Occipital lobe (tissue), 2 donors: ENCODE results near the gene SUCO. TPM values are rescaled to one million over a fixed set of nuclear protein-coding genes. Genes with fewer than 3 reads are reported as not detected.
"Not testable (repeated sequence)": the region's sequence is repeated elsewhere in the genome, so short reads cannot be mapped to it uniquely, and the experiment has no call there.

Experiments used
- DNase-seq: peaks from one replicate; lab custom pipeline; 2025; lab: John Stamatoyannopoulos, UW
- total RNA-seq: library from RNA; depleted of rRNA; stranded (reverse); fragments of >200 nt; gene quantifications from one replicate; pipeline ENCODE4 v1.2.3, GENCODE V29; 2014

The SUCO gene
- total RNA-seq, 1 donor from 2014 or later: 108 TPM

DNA sequence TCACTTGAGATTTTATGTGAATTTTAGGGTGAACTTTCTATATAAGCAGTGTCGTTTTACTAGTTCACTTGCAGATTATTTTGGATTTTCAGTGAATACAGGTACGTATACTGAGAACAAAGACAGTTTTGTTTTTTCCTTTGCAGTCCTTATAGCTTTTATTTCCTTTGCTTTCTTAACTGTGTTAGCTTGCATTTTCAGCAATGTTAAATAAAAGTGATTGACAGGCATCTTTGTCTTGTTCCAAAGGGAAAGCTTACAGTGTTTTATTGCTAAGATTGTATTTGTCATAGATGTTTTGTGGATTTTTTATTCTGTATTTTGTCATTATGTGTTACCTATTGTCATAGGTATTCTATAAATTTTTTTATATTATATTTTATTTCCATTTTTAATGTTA is 72.7 kb downstream of the SUCO start:
- DNase-seq: no peak

- DNase-seq: no peak
These were observed 74.2 kb downstream of the SUCO start for GRCh38 chr1:172607145-172607544.

- DNase-seq: no peak
These were observed 75.2 kb downstream of the SUCO start for GRCh38 chr1:172608098-172608601.

DNA sequence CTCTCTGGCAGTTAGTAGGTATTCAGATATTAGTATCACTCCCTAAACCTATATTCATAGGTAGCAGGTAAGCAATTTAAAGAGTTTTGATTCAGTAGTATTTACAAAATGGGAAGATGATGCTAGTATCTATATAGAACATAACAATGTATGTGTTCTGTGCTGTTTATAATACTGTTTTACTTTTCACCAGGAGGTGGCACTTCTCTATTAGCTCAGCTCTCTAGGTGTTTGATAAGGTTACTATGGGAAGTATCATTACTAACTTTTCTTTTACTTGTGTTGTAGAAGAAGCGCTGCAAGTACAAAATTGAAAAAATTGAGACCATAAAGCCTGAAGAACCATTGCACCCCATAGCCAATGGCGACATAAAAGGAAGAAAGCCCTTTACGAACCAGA is 76.6 kb downstream of the SUCO start:
- no peak for DNase-seq

GRCh38 chr1:172612478-172612877 is 79.5 kb downstream of the SUCO start:
- no peak for DNase-seq

GRCh38 chr1:172613294-172613693 is 80.3 kb downstream of the SUCO start:
- no peak for DNase-seq

- DNase-seq: no peak
These were observed 83.2 kb downstream of the SUCO start for GRCh38 chr1:172616195-172616594.

GRCh38 chr1:172616636-172617035 is 83.7 kb downstream of the SUCO start:
- DNase-seq: no peak

DNA sequence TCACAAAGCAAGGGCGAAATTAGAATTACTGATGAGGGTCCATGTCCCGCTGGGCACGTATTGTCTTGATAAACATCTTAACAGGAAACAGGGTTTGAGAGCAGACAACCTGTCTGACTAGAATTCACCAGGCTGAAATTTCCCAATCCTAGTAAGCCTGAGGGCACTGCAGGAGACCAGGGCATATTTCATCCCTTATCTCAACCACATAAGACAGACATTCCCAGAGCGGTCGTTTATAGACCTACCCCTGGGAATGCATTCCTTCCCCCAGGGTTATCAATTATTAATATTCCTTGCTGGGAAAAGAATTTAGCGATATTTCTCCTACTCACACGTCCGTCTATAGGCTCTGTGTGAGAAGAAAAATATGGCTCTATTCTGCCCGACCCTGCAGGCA is 87.7 kb downstream of the SUCO start:
- DNase-seq: not testable (repeated sequence)

- DNase-seq: no peak
These were observed 89.6 kb downstream of the SUCO start for GRCh38 chr1:172622541-172622940.

DNA sequence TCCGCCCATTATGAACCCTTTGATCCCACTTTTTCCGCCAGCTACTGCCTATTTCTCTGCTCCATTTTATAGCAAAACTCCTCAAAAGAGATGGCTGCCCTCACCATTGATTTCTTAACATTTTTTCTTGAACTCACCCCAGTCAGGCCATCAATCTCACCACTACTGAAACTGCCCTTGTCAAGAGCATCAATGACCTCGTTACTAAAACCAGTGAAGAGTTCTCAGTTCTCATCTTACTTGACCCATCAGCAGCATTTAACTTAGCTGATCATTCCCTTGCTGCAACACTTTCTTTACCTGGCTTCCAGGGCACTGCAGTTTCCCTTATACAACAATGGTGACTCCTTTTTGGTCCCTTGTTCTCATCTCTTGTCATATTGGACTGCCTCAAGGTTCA is 90.8 kb downstream of the SUCO start:
- no peak for DNase-seq

DNA sequence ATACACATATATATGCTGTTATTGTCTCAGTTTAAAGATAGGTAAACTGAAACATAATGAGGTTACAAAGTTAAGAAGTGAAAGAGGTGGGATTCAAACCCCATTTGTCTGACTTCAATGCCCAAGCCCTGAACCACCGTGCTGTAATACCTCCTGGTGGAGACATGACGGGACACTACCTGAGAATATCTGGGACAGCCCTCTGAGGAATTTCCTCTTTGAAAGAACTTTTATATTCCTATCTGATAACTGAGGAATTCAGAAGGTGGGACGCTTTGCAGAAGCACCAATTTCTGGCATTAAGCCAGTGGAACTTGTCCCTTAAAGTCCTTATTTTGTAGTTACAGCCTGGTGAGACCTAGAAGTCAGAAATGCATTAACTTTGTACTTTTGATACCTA is 93.9 kb downstream of the SUCO start:
- no peak for DNase-seq

DNA sequence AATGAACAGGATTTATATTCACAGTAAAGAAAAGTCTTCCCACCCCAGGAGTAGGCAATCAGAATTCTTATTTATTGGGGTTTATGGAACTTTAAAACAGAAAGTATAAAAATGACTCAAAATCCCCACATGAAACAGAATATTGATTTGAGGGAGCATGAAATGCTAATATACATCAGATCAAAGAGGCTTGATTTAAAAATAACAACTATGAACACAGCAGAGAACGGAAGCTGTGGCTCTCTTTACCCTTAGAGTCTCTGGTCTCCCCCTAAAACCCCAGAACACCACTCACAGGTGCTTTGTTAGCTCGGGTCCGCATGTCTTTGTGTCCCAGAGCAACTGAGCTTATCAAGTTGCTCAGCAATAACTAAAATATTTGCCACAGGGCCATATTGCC is 94.8 kb downstream of the SUCO start:
- no peak for DNase-seq

DNA sequence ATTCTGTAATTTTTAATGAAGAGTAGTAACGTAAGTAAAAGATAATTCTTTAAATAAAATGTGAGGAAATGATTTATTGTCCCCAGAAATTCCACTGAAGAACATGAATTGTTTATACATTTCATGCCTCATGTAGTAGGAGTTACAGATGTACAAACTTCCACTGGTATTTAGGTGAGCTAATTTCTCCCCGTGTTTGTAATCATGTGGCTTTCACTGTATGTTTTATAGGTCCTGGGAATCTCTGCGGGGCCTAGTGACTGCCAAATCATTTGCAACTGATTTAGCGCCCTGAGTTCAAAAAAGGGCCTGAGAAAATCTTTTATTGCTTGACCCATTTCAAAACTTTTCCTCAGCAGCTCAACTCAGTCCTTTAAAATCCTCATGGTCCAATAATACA is 95.5 kb downstream of the SUCO start:
- no peak for DNase-seq

DNA sequence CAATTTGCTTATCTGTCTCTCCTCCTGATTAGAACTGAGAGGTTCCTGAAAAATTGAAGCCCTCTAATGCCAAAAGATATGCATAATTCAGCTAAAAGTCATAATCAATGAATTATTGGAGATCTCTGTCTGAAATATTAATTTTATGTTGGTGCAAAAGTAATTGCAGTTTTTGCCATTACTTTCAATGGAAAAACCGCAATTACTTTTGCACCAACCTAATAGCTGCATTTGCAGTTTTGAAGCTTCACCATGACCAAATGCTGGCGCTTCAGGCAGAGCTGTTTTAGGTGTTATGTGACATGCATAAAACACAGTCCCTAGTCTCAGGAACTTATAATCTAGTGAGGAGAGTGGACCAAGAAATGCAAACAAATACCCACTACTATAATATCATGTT is 96.2 kb downstream of the SUCO start:
- no peak for DNase-seq

GRCh38 chr1:172629638-172630037 is 96.7 kb downstream of the SUCO start:
- DNase-seq: no peak

DNA sequence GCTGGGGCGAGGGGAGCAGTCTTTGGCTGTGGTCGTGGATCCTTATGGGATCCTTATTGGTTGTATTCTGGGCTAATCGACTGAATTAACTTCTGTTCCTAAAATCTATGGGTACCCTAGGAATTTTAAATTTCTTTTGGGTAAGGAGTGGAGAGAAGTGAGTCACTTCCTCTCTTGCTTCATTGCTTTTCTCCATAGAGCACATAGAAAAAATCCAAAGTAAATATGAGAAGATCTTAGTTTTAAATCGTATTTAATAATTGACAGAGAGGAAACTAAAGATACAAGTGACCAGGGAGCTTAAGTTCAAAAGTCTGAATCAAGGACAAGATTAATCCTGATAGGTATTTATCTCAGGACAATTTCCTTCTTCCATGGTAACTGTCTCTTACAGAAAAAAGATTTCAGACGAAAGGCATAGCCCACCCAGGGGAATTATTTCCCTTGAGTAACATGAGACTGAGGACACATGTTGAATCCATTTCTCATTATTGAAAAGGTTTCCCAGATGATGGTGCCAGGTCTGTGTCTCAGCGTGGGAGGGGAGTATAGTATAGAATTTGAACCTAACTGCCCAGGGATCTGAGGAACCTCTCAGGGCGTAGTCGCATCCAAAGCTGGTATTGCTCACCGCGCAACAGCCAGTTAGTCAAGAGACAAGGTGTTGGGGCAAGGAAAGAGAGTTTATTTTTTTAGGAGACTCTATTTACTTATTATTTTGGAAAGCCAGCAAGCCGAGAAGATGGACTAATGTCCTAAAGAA is 97.3 kb downstream of the SUCO start:
- DNase-seq: no peak

- no peak for DNase-seq
These were observed 97.9 kb downstream of the SUCO start for GRCh38 chr1:172630868-172631267.

DNA sequence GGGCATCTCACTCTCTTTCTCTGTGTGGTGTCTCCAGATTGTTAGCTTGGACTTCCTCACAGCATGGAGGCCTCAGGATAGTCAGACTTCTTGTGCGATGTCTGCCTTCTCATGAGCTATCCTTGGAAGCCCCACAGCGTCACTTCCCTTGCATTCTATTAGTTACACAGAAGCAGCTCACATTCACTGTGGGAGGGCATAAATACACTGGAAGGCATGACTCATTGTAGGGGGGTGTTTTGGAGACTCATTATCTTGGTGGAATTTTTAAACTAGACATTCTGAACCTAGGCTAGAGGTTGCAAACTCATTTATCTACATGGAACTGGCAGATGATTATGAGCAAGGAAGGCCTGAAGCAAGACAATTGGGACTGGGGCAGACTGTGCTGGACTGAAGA is 104.6 kb downstream of the SUCO start:
- no peak for DNase-seq

GRCh38 chr1:172638249-172638648 is 105.3 kb downstream of the SUCO start:
- DNase-seq: no peak

- no peak for DNase-seq
These were observed 106.2 kb downstream of the SUCO start for GRCh38 chr1:172638885-172639831.

- DNase-seq: no peak
These were observed 107.2 kb downstream of the SUCO start for GRCh38 chr1:172640111-172640510.
